LoVo (cell line): ENCODE results near the gene NEAT1.
A peak's percentile ranks its signal among the peaks of the same experiment; 100 is the strongest.
"Not testable (repeated sequence)": the region's sequence is repeated elsewhere in the genome, so short reads cannot be mapped to it uniquely, and the experiment has no call there.

Experiments
- DNase-seq: peaks from one replicate; pipeline ENCODE4 v3.0.0-alpha.2; 2016; ENCODE audit warnings: low spot score

Gene NEAT1

GRCh38 chr11:65452806-65453490, 30.4 kb downstream of the NEAT1 start:
- no peak for DNase-seq

GRCh38 chr11:65454311-65454695, 31.7 kb downstream of the NEAT1 start:
- DNase-seq = no peak

DNA sequence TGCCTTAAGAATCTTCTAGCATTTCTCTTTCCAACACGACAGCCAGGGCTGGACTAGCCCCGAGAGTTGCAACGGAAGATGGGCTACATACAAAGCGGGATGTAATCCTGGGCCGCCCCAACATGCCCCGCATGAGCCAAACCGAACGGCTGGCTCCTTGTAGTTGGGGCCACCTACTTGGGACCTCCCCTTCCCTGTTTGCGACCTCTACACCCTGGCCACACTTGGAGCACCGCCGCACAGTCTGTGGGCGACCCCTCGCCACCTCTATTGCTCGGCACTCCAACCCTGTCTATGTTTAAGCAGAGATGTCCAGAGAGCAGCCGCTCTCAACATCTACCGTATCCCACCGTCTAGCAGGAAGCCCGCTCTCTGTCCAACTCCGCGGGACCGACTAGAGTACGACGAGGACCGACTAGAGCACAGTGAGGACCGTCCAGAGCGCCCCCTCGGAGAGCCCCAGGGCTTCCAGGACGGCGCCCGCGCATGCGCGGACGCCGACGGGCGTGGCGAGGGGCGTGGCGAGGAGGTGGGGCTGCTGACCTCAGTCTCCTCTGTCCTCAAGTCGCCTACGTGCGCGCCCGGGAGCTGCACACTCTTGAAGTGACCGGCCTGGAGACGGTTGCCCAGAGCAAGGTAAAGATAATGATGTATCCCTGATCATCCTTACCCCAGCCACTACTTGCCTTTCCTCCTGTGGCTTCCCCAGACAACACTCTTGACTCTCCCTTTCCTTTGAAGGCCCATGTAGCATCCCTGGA, 32.3 kb downstream of the NEAT1 start:
- DNase-seq = peak; percentile 87

DNA sequence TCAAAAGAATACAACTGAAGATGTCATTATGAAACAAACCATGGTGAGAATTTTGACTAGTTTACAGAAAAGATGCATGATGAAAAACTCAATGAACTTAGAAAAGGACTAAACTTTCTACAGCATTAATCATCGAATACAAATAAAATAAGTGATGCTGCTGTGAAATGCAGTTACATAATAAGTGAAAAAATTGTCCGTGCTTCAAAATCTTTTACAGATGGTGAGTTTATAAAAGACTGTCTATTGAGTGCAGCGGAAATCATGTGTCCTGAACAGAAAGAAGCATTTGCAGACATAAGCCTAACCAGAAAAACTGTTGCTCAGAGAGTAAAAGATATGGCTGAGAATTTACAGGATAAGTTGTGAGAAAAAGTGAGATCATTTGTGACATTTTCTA, 33.8 kb downstream of the NEAT1 start:
- DNase-seq = no peak

GRCh38 chr11:65459552-65459951, 37.0 kb downstream of the NEAT1 start:
- no peak for DNase-seq

DNA sequence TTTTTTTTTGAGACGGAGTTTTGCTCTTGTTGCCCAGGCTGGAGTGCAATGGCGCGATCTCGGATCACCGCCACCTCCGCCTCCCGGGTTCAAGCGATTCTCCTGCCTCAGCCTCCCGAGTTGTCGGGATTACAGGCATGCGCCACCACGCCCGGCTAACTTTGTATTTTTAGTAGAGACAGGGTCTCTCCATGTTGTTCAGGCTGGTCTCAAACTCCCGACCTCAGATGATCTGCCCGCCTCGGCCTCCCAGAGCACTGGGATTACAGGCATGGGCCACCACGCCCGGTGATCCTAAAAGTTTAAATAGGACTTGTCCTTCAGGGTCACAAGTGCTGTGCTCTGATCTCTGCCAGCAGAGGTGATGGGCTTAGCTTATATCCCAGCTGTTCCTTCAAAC, 42.9 kb downstream of the NEAT1 start:
- not testable (repeated sequence) for DNase-seq

DNA sequence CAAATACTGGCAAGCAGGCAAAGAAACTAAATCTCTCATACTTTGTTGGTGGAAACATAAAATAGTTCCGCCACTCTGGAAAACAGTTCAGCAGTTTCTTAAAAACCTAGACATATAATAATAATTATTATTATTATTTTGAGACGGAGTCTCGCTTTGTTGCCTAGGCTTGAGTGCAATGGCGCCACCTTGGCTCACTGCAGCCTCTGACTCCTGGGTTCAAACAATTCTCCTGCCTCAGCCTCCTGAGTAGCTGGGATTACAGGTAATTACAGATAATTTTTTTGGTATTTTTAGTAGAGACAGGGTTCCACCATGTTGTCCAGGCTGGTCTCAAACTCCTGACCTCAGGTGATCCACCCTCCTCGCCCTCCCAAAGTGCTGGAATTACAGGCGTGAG, 44.7 kb downstream of the NEAT1 start:
- not testable (repeated sequence) for DNase-seq

- no peak for DNase-seq
These were observed 46.3 kb downstream of the NEAT1 start for GRCh38 chr11:65468874-65469333.

- DNase-seq = no peak
These were observed 47.9 kb downstream of the NEAT1 start for GRCh38 chr11:65470433-65471049.

DNA sequence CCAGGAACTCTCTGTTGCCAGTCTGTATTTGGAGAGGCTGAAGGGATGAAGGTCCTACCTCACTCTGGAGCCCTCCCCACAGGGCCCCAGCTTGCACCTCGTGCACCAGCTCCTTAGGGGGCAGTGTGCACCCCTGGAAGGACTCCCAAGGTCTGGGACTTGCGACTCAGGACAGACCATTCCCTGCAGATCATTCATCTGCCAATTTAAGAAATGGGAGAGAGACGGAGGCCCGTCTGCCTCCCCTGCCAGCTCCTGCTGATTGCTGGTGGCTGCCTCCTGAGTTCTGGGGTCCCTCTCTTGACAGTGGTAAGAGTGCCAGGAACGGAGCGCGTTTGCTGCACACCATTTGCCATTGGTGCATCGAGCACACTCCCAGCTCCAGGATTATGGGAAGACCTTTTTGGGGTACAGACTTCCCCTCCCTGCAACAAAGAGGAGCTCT, 48.9 kb downstream of the NEAT1 start:
- no peak for DNase-seq

GRCh38 chr11:65472588-65473277, 50.1 kb downstream of the NEAT1 start:
- DNase-seq = not testable (repeated sequence)

DNA sequence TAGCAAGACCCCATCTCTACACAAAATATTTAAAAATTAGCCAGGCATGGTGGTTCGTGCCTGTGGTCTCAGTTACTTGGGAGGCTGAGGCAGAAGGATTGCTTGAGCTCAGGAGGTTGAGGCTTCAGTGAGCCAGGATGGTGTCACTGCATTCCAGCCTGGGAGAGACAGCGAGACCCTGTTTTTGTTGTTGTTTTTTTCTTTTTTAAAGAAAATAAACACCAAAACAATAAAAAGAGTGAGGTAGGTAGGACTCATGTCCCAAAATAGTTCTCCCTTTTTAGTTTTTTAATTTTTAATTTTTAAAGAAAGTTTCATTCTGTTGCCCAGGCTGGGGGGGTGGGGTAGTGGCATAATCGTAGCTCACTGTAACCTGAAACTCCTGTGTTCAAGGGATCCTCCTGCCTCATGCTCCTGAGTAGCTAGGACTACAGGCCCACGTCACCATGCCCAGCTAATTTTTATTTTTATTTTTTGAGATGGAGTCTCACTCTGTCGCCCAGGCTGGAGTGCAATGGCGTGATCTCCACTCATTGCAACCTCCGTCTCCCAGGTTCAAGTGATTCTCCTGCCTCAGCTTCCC, 50.8 kb downstream of the NEAT1 start:
- DNase-seq = no peak

GRCh38 chr11:65474864-65475263, 52.3 kb downstream of the NEAT1 start:
- peak; percentile 46 for DNase-seq

DNA sequence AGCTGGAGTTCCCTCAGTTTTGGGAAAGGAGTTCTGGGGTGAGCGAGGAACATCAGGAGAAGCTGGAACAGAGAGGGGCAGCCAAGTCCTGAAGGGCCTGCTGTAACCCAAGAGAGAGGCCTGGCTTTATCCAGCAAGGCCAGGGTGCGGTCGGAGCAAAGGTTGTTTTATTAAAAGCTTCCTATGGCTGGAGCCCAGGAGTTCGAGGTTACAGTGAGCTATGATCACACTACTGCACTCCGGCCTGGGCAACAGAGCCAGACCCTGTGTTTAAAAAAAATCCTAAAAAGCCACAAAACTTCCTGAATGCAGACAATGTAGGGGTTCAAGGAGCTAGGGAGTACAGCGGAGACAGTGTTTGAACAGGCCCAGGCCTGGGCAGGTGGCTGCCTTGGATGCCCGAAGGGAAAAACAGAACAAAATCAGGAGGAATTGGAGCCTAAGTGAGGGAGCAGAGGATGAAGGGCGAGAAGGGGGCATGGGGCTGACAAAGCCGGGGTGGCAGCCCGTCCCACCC, 54.1 kb downstream of the NEAT1 start:
- DNase-seq = peak; percentile 65

DNA sequence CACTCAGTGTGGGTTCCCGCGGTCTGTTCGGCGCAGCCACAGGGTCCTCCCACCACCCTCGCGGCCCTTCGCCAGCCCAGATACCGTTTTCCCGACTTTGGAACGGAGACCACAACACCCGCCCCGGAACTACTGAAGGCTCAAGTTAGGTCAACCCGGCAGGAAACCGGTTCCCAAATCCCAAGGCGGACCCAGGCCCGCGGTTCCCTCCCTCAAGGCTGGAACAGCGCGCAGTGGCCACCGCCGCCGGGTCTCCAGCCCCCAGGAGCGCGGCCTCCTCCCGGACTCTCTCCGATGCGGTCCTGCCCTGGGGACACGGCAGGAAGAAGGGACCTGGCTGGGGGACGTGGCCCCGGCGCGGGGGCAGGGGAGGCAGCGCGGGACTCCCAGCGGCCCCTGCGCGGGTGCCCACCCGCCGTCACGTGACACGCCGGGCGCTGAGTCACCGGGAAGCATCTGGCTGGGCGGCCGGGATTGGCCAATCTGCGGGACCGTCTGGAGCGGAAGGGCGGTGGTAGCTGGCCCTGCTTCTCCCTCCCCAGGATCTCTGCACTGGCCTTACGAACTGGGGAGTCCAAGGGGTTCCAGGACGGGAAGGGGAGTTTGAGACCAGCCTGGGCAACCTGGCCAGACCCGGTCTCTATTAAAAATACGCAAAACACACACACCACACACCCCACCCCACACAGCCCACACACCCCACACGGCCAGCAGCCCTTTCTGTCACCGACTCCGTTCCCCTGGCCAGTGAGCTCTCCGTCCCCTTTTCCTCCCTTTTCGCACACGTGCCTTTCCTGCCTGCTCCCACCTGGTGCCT, 54.8 kb downstream of the NEAT1 start:
- DNase-seq = peak; percentile 96

DNA sequence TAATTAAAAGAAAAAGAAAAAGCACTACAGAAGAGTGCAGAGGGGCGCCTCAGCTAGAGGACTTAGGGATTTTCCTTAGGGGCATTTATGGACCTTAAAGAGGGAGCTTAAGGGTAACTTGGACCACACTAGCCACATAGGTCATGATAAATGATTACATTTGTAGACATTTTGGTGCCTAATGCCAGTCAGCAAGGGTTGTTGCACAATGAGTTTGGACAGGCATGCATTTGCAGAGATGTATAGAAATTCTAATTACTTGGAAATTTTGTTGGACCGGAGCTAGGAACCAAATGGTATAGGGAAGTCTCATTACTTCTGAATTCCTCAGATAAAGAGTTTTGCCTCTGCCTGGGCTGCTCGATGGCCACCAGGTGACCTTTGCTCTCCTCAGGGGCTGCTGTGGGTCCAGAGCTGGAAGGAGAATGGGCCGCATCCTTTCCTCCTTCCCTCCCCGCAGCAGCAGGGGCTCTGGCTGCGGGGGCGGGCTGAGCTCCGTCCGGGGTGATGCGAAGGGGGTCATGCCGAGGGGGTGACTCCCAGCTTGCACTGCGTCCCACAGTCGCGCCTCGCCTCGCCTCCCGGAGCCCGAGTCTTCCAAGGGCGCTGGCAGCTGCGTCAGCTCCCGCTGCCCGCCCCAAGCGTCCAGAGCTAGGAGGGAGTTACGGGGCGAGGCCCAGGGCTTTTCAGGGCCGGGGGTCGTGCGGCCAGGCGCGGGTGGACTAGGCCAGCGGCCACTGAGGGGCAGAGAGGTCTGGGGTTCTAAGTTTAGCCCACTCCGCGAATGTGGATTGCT, 56.0 kb downstream of the NEAT1 start:
- DNase-seq = no peak

DNA sequence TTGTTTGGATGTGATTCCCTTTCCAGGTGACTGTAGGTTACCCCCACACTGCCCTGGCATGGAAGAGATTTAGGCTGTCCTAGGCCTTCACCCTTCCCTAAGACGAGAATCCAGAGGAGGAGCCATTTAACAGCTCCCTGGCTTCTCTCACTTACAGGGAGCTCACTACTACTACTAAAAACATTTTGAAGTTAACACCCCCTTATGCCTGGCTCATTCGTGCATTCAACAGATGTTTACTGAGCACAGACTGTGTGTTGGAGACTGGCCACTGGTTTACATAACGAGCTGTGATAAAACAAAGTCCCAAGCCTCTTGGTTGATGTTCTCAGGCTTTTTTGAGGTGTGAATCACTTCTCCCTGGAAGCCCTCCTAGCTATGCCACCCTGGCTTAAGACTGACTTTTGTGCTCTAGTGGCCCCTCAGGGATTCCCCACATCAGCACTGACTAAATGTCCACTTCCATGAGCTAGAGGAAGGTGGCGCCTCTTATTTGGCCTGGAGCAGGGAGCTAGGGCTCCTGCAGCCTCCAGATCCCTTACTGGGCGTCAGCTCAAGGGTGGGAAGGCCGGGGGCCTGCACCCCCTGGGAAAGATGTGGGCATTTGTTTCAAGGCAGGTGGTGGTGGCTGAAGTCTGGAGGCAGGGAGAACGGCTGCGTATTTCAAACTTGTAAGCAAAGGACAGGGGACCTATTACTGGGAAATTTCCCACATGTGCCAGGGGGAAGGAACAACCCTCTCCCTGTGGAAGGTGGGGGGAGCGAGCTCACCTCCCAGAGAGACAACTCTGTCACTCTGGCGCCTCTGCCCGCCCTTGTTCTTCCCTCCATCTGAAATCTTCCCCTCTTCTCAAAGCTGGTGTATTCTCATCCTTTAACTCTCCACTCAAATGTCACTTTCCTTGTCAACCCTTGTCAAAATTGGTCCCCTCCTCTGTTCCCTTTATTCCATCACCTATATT, 56.9 kb downstream of the NEAT1 start:
- no peak for DNase-seq

DNA sequence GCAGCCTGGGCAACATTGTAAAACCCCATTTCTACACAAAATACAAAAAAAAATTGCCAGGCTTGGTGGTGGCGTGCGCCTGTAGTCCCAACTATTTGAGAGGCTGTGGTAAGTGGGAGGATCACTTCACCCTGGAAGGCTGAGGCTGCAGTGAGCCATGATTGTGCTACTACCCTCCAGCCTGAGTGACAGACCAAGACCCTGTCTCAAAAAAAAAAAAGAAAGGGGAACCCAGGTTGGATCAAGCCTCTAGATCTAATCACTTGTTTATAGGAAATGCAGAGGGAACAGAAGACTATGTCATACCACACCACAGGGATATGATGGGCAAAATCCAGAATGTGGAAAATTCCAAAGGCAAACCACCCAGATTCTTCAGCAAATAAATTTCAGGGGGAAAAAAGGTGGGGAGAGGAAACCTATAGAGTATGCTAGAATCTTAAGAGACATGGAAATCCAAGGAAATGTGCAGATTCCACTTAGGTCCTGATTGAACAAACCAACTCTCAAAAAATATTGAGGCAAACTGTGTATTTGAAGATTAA, 59.8 kb downstream of the NEAT1 start:
- DNase-seq = no peak

DNA sequence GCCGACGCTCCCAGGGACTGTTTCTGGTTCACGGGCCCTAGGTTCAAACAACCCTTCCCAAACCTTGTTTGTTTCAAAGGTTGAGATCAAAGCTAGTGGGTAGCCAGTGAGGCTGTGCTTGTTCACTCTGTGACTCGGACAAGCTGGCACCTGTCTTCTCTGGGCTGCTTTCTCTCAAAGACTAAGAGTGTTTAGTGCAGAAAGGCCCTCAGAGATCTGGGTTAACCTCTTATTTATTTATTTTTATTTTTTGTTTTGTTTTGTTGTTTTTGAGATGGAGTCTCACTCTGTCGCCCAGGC, 63.3 kb downstream of the NEAT1 start:
- DNase-seq = no peak
